ENCODE results near the gene RIPPLY3. TPM values are rescaled to one million over a fixed set of nuclear protein-coding genes. Genes with fewer than 3 reads are reported as not detected.

Gene RIPPLY3
- total RNA-seq = not detected

- Histone ChIP-seq H3K9me3 (no peaks in the 10 kb centered on the region), H3K27me3 (peaks cover 25 to 34% (median 32%) of the 10 kb centered on the region in 3 donors), H3K36me3 (no peaks in the 10 kb centered on the region), H3K4me3 (peak within 1 kb of the TSS; percentile 47 to 55 (median 51)), H3K27ac (no peak within 1 kb of the TSS), H3K4me1 (peaks cover 3 to 11% of the 10 kb centered on the region in 2 donors)
- TF ChIP-seq CTCF (IDR thresholded peaks at IDR 0.05 in 4 of 5, conservative IDR thresholded peaks at IDR 0.05 in 1 of 5) (no peak), POLR2A (IDR thresholded peaks at IDR 0.05) (no peak)
- ATAC-seq (no peak), DNase-seq (no peak)
- intact Hi-C loops (cut with DNase I; ENCODE audit: low total_unique reads) = no loop called here
- in situ Hi-C loops (cut with MboI; ENCODE audit: low sequenced_read_pairs in 4 of 4) = no loop called here
Observed at GRCh38 chr21:37006486-37007291, at the start of gene RIPPLY3. TSS of gene RIPPLY3 (plus strand) at chr21:37006702. CDS start at chr21:37006773, 71 bp downstream.

- no peak overlapping the region for H3K27ac ChIP-seq
- intact Hi-C loops (cut with DNase I; ENCODE audit: low total_unique reads) = no loop called here
- ATAC-seq (no peak), DNase-seq (no peak)
- no peak for TF ChIP-seq POLR2A (IDR thresholded peaks at IDR 0.05)
- no peak for TF ChIP-seq CTCF (IDR thresholded peaks at IDR 0.05 in 4 of 5, conservative IDR thresholded peaks at IDR 0.05 in 1 of 5)
- H3K36me3 ChIP-seq = peaks cover 0 to 26% of the 10 kb centered on the region in 2 donors
- in situ Hi-C loops (cut with MboI; ENCODE audit: low sequenced_read_pairs in 4 of 4) = no loop called here
- no peaks in the 10 kb centered on the region for H3K9me3 ChIP-seq
- H3K4me1 ChIP-seq = no peaks in the 10 kb centered on the region
- no peaks in the 10 kb centered on the region for H3K27me3 ChIP-seq
- H3K4me3 ChIP-seq = no peak overlapping the region
Observed at GRCh38 chr21:36959020-36959835, 47.3 kb upstream of the RIPPLY3 start.

- no peak for ATAC-seq
- Histone ChIP-seq H3K9me3 (no peaks in the 10 kb centered on the region), H3K4me3 (no peak overlapping the region), H3K36me3 (peaks cover 0 to 23% of the 10 kb centered on the region in 2 donors), H3K27me3 (no peaks in the 10 kb centered on the region), H3K27ac (no peak overlapping the region), H3K4me1 (peaks cover 1 to 7% of the 10 kb centered on the region in 2 donors)
- no peak for DNase-seq
- intact Hi-C loops (cut with DNase I; ENCODE audit: low total_unique reads) (loop anchor here (10.0 kb wide), 1 partner anchor 124 kb away; no protein-coding TSS in a partner anchor), in situ Hi-C loops (cut with MboI; ENCODE audit: low sequenced_read_pairs in 4 of 4) (no loop called here)
- TF ChIP-seq CTCF (IDR thresholded peaks at IDR 0.05 in 4 of 5, conservative IDR thresholded peaks at IDR 0.05 in 1 of 5) = no peak
- no peak for TF ChIP-seq POLR2A (IDR thresholded peaks at IDR 0.05)
Observed at GRCh38 chr21:36960676-36961284, 45.7 kb upstream of the RIPPLY3 start.

GRCh38 chr21:36962098-36962780 is 44.3 kb upstream of the RIPPLY3 start:
- Histone ChIP-seq H3K4me1 (peaks cover 5 to 9% of the 10 kb centered on the region in 2 donors), H3K27me3 (no peaks in the 10 kb centered on the region), H3K36me3 (peaks cover 0 to 15% of the 10 kb centered on the region in 2 donors), H3K9me3 (no peaks in the 10 kb centered on the region), H3K27ac (no peak overlapping the region), H3K4me3 (no peak overlapping the region)
- intact Hi-C loops (cut with DNase I; ENCODE audit: low total_unique reads) (loop anchor here (10.0 kb wide), 1 partner anchor 123 kb away; no protein-coding TSS in a partner anchor), in situ Hi-C loops (cut with MboI; ENCODE audit: low sequenced_read_pairs in 4 of 4) (no loop called here)
- ATAC-seq = no peak
- no peak for DNase-seq
- no peak for TF ChIP-seq CTCF (IDR thresholded peaks at IDR 0.05 in 4 of 5, conservative IDR thresholded peaks at IDR 0.05 in 1 of 5)
